GM12864 (cell line): ENCODE data around the gene PRR30.

ENCODE experiments used
- DNase-seq: peaks from one replicate; pipeline ENCODE4 v3.0.0-alpha.2; 2011; ENCODE audit warnings: low read depth
- H3K4me3 ChIP-seq: 2 replicates; pipeline ENCODE4 v1.5.1; 2011; ENCODE audit warnings: mild to moderate bottlenecking, low read depth, low read length, control low read depth
- CTCF ChIP-seq: IDR thresholded peaks from 2 replicates; pipeline ENCODE4 v1.5.1; 2011; ENCODE audit warnings: low read depth, mild to moderate bottlenecking, moderate library complexity, low read length, control low read depth, inconsistent platforms; ENCODE audit errors: missing control alignments

Gene PRR30

DNA sequence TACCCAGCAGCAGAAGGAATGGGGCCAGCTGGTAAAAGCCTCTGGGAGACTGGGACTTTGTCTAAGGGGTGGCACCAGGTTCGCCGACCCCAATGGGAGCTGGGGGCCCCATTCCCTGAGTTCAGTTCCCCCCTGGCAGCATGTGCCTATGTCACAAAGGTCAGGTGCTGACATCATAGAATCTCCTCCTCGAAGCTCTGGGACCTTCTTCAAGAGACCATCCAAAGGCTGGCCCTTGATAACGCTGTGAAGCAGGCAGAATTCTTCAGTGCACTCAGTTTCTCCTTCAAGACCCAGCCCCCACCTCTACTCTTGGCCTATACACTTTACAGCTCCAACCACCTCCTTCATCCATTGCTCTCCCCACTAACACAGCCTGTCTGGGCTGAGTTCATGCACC, at the start of gene PRR30:
Gene PRR30, minus strand, starts transcription at position 101 of the 400 bp plus-strand sequence. CDS start 1,081 bp downstream, outside the sequence.
- TF ChIP-seq CTCF, result no peak
- no peak for DNase-seq
- H3K4me3 ChIP-seq, result no peak within 1 kb of the TSS

GRCh38 chr2:27186613-27187345, 47.6 kb upstream of the PRR30 start:
- TF ChIP-seq CTCF, result no peak
- DNase-seq, result no peak
- no peak overlapping the region for H3K4me3 ChIP-seq

DNA sequence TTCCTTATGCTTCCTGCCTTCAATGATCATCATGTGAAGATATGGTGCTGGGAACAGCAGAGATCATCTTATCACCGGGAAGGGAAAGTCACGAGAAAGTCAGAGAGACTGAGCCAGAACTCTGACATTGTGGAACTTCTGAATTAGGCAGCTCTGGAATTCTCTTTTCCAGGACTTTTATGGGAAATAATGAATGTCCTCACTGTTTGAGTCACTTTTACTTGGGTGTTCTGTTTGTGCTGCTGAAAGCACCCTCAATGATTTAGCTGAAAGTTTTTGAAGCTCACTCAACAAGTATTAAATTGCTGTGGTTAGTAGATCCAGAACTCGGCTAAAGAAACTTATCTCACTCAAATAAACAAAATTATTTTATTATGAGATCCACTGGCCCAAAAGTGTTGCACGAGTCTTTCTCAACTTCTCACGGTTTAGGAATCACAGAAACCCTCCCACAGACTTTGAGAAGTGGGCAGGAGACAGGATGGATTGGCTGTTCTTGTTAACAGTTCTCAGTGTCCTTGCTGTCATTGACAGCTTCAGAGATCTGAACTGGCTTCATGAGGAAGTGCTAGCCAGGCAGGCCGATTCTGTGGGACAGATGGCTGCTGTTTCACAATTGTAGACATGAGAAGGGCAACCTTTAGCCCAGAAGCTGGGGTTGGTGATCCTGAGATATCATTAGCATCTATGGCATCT, 46.3 kb upstream of the PRR30 start:
- no peak for TF ChIP-seq CTCF
- no peak overlapping the region for H3K4me3 ChIP-seq
- no peak for DNase-seq

DNA sequence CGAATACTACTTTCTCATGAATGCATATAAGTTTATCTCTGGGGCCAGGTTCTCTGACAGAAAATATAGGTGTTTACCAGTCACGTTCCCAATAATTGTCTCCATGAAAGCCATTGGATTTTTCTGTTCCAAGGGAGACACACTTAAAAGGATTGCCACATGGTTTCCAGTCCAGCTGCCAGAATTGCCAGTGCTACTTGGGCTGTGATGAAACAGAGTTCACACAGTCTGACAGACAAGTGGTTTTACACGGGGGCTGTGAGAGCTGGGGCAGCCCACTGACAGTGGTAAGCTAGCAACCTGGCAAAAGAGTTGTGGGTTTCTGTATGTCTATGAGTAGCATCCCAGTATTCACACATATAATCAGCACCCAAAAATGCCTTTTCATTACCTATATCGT, 44.9 kb upstream of the PRR30 start:
- DNase-seq, result no peak
- no peak overlapping the region for H3K4me3 ChIP-seq
- no peak for TF ChIP-seq CTCF

DNA sequence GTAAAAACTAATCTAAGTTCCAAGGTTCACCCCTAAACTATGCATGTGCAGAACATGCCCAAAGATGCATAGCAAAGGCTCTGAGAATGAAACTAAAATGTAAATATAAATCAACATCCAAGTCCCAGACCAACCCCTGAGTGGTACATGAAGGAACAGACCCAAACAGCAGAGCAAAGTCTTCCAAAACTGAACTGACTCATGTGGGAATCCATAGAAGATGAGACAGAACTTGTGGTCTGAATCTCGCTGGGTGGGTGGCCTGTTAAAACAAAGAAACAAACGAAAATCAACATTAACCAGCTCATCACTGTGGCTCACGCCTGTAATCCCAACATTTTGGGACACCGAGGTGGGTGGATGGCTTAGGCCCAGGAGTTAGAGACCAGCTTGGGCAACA, 43.1 kb upstream of the PRR30 start:
- DNase-seq, result no peak
- no peak for TF ChIP-seq CTCF
- no peak overlapping the region for H3K4me3 ChIP-seq

DNA sequence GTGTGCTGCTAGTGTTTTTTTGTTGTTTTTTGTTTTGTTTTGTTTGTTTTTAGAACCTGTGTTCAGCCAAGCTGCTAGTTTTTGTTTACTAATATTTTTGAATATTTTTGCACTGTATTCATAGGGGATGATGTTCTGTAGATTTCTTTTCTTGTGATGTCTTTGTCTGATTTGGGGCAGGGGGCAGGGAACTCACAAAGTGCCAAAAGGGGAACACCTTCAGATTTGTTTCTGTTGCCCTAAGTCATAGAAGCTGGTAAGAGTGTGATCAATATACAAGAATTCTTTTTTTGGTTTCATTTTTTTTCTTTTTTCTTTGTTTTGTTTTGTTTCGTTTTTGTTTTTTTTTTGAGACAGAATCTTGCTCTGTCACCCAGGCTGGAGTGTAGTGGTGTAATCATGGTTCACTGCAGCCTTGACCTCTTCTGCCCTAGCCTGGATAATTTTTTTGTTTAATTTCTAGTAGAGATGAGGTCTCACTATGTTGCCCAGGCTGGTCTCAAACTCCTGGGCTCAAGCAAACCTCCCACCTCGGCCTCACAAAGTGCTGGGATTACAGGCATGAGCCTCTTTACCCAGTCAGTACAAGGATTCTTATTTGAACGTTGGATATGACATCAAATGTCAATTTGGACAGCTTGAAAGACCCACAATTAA, 40.3 kb upstream of the PRR30 start:
- H3K4me3 ChIP-seq, result no peak overlapping the region
- TF ChIP-seq CTCF, result no peak
- no peak for DNase-seq
